GM12875 (cell line): ENCODE measurements around the gene SELENOP.

Source experiments
- H3K4me3 ChIP-seq: one replicate; pipeline ENCODE4 v1.5.1; 2011; ENCODE audit warnings: low read depth, low read length, control low read depth
- CTCF ChIP-seq: IDR thresholded peaks from 2 replicates; pipeline ENCODE4 v1.5.1; 2011; ENCODE audit warnings: low read depth, mild to moderate bottlenecking, control low read depth, inconsistent platforms, low read length, moderate library complexity, borderline replicate concordance; ENCODE audit not compliant: insufficient read depth

Gene SELENOP

GRCh38 chr5:42801516-42802166 is 10.1 kb downstream of the SELENOP start:
- H3K4me3 ChIP-seq: no peak overlapping the region
- no peak for TF ChIP-seq CTCF

- no peak overlapping the region for H3K4me3 ChIP-seq
- no peak for TF ChIP-seq CTCF
Observed at GRCh38 chr5:42800748-42801330, 10.9 kb downstream of the SELENOP start.

- H3K4me3 ChIP-seq: no peak overlapping the region
- TF ChIP-seq CTCF: no peak
Observed at GRCh38 chr5:42799668-42800114, 12.0 kb downstream of the SELENOP start.

GRCh38 chr5:42799241-42799608 is 12.5 kb downstream of the SELENOP start:
- no peak overlapping the region for H3K4me3 ChIP-seq
- TF ChIP-seq CTCF: no peak

GRCh38 chr5:42798284-42799240 is 13.1 kb downstream of the SELENOP start:
- TF ChIP-seq CTCF: no peak

GRCh38 chr5:42791151-42791550 is 20.5 kb downstream of the SELENOP start:
- TF ChIP-seq CTCF: no peak
- no peak overlapping the region for H3K4me3 ChIP-seq

More at GRCh38 chr5:42798284-42799240, 13.1 kb downstream of the SELENOP start:
- no peak overlapping the region for H3K4me3 ChIP-seq
